HCT116 (cell line): ENCODE results near the gene NMRAL1. TPM values are rescaled to one million over a fixed set of nuclear protein-coding genes. Genes with fewer than 3 reads are reported as not detected.
A peak's percentile ranks its signal among the peaks of the same experiment; 100 is the strongest.

Experiments
- ATAC-seq: fragments of 200-7000 bp; cut with Tn5 transposase; 2 replicates; pipeline ENCODE4 v1.9.1; 2020; ENCODE audit warnings: mild to moderate bottlenecking, moderate library complexity
- BruUV-seq: library from RNA; stranded (reverse); fragments of 400-500 nt; replicated peaks from 2 replicates; lab custom pipeline; 2021; lab: Mats Ljungman, UMichigan
- CTCF ChIA-PET: fragments of 300-600 bp; sonication (Branson Sonifier 250); formaldehyde crosslinking; loops from one replicate; lab custom pipeline; 2021; ENCODE audit warnings: antibody characterized with exemption; lab: Charles Lee
- POLR2A ChIA-PET: fragments of 300-600, 350-600 bp; sonication (Branson Sonifier 250); formaldehyde crosslinking; loops from one replicate; lab custom pipeline; 2021; ENCODE audit warnings: antibody characterized with exemption; lab: Charles Lee
- RAD21 ChIA-PET, 2 experiments: fragments of 300-600 bp; sonication (Branson Sonifier 250); formaldehyde crosslinking; loops; one replicate each; lab custom pipeline; 2023; ENCODE audit warnings: low total read pairs in 2 of 2; ENCODE audit not compliant: uncharacterized antibody in 2 of 2, unreplicated experiment in 2 of 2, low non-redundant PET in 1 of 2; lab: Charles Lee
- DNase-seq: peaks from one replicate; pipeline ENCODE4 v3.0.0-alpha.2; 2010; ENCODE audit warnings: low read depth, low spot score
- H2AFZ ChIP-seq: fragments of 200-600 bp; shearing (Covaris generic), sonication (generic); 2 replicates; pipeline ENCODE4 v1.6.1; 2017; ENCODE audit warnings: low read depth, mixed run types, mixed read lengths, antibody characterized with exemption, low read length; ENCODE audit not compliant: poor library complexity, severe bottlenecking
- H3K27ac ChIP-seq: 2 replicates; pipeline ENCODE4 v1.5.1; 2012; ENCODE audit warnings: low read depth, low read length
- H3K27me3 ChIP-seq: fragments of 200-600 bp; sonication (generic); 2 replicates; pipeline ENCODE4 v1.6.1; 2016; ENCODE audit warnings: mixed run types, low read length, mixed read lengths; ENCODE audit not compliant: insufficient read depth
- H3K36me3 ChIP-seq, 2 experiments: fragments of 200-500 bp in 1 of 2; fragments of 200-600 bp in 1 of 2; sonication (Bioruptor generic) in 1 of 2; sonication (generic) in 1 of 2; 2 replicates each; pipeline versions ENCODE4 v1.5.1 to v1.6.1; 2014 to 2016; ENCODE audit warnings: low read length in 2 of 2, inconsistent platforms in 1 of 2, mixed read lengths in 1 of 2, mixed run types in 1 of 2; ENCODE audit not compliant: insufficient read depth in 2 of 2, control insufficient read depth in 1 of 2
- H3K4me1 ChIP-seq, 2 experiments: fragments of 200-600 bp in 1 of 2; sonication (generic) in 1 of 2; 2 replicates each; pipeline versions ENCODE4 v1.5.1 to v1.6.1; 2012 to 2017; ENCODE audit warnings: low read length in 2 of 2, inconsistent platforms in 1 of 2, mild to moderate bottlenecking in 1 of 2, mixed read lengths in 1 of 2, mixed run types in 1 of 2, moderate library complexity in 1 of 2; ENCODE audit not compliant: insufficient read depth in 2 of 2, control insufficient read depth in 1 of 2
- H3K4me2 ChIP-seq: fragments of 200-600 bp; sonication (generic); 2 replicates; pipeline ENCODE4 v1.6.1; 2017; ENCODE audit warnings: mixed run types, low read length, mixed read lengths
- H3K4me3 ChIP-seq, 2 experiments: fragments of 200-600 bp in 1 of 2; sonication (generic) in 1 of 2; replicated peaks in 1 of 2; 2 replicates each; pipeline ENCODE4 v1.5.1; 2011 to 2016; ENCODE audit warnings: low read length in 2 of 2, control low read depth in 1 of 2, low read depth in 1 of 2, mild to moderate bottlenecking in 1 of 2, mixed read lengths in 1 of 2, mixed run types in 1 of 2
- H3K79me2 ChIP-seq: fragments of 200-600 bp; sonication (generic); 2 replicates; pipeline ENCODE4 v1.6.1; 2017; ENCODE audit warnings: mild to moderate bottlenecking, mixed run types, low read length, moderate library complexity, mixed read lengths; ENCODE audit not compliant: insufficient read depth
- H3K9ac ChIP-seq: fragments of 200-600 bp; sonication (generic); 2 replicates; pipeline ENCODE4 v1.6.1; 2016; ENCODE audit warnings: low read length, mixed read lengths
- H3K9me2 ChIP-seq: fragments of 200-600 bp; sonication (generic), shearing (Covaris generic); 2 replicates; pipeline ENCODE4 v1.6.1; 2017; ENCODE audit warnings: mixed run types, mild to moderate bottlenecking, moderate library complexity; ENCODE audit not compliant: insufficient read depth
- H3K9me3 ChIP-seq, 2 experiments: fragments of 200-500 bp in 1 of 2; fragments of 200-600 bp in 1 of 2; sonication (Bioruptor generic) in 1 of 2; sonication (generic) in 1 of 2; 2 replicates each; pipeline ENCODE4 v1.6.1; 2014 to 2017; ENCODE audit warnings: low read length in 2 of 2, mixed read lengths in 2 of 2, inconsistent platforms in 1 of 2, low read depth in 1 of 2, mild to moderate bottlenecking in 1 of 2, mixed run types in 1 of 2, moderate library complexity in 1 of 2; ENCODE audit not compliant: control insufficient read depth in 1 of 2, insufficient read depth in 1 of 2
- H4K20me1 ChIP-seq: fragments of 200-600 bp; sonication (generic), shearing (Covaris generic); 2 replicates; pipeline ENCODE4 v1.6.1; 2017; ENCODE audit warnings: mixed run types, mild to moderate bottlenecking, moderate library complexity; ENCODE audit not compliant: insufficient read depth
- CTCF ChIP-seq, 3 experiments: fragments of 200-600 bp in 1 of 3; sonication (generic) in 1 of 3; IDR thresholded peaks in 2 of 3; conservative IDR thresholded peaks in 1 of 3; 2 replicates each; pipeline ENCODE4 v1.5.1; 2012 to 2017; ENCODE audit warnings: low read depth in 2 of 3, low read length in 2 of 3, antibody characterized with exemption in 1 of 3, borderline replicate concordance in 1 of 3, control low read depth in 1 of 3, mild to moderate bottlenecking in 1 of 3, mixed read lengths in 1 of 3, mixed run types in 1 of 3, moderate library complexity in 1 of 3; ENCODE audit not compliant: insufficient read depth in 1 of 3
- EGR1 ChIP-seq: IDR thresholded peaks from 2 replicates; pipeline ENCODE4 v1.6.1; 2012; ENCODE audit warnings: low read depth
- POLR2AphosphoS5 ChIP-seq: IDR thresholded peaks from 2 replicates; pipeline ENCODE4 v1.6.1; 2011; ENCODE audit warnings: mild to moderate bottlenecking, low read depth, low read length, moderate library complexity
- RAD21 ChIP-seq: IDR thresholded peaks from 2 replicates; pipeline ENCODE4 v1.6.1; 2012; ENCODE audit warnings: low read depth, mild to moderate bottlenecking
- TCF7L2 ChIP-seq: IDR thresholded peaks from 2 replicates; pipeline ENCODE4 v1.7.0; 2011; ENCODE audit warnings: borderline replicate concordance, inconsistent platforms; ENCODE audit not compliant: insufficient read depth, insufficient read length; ENCODE audit errors: extremely low read depth
- intact Hi-C: fragments of 100-400 bp; cut with micrococcal nuclease; formaldehyde crosslinking; loops from 2 replicates; pipeline ENCODE4 v1.10.0; 2022
- total RNA-seq: library from RNA; stranded (reverse); gene quantifications from one replicate; pipeline ENCODE4 v1.2.1, GENCODE V29; 2021; ENCODE audit not compliant: unreplicated experiment
- TF ChIP-seq, protein P1 (sequence below): IDR thresholded peaks from 2 replicates; pipeline ENCODE4 v1.6.1; 2012

The NMRAL1 gene
- total RNA-seq, 1 experiment from 2014 or later, result 76.7 TPM

DNA sequence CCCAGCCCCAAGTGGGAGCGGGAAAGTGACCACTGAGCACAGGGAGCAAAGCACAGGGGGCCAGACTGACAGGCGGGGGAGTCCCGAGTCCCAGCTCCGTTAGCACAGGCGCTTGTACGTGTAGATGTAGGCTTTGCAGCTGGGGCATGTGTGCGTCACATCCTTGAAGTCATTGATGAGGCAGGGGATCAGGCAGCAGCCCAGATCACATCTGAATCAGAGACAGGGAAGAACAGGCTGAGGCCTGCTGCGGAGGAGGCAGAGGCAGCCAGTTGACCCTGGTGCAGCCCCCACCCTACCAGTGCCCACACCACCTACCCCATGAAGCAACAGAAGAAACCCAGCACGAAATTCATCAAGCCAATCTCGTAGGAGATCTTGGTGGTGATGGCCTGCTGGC lies 38.0 kb upstream of the NMRAL1 start (continued):
- TF ChIP-seq, protein P1, sequence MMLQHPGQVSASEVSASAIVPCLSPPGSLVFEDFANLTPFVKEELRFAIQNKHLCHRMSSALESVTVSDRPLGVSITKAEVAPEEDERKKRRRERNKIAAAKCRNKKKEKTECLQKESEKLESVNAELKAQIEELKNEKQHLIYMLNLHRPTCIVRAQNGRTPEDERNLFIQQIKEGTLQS, result no peak
- TF ChIP-seq EGR1, result no peak
- TF ChIP-seq, all 23 proteins: peak for 0

DNA sequence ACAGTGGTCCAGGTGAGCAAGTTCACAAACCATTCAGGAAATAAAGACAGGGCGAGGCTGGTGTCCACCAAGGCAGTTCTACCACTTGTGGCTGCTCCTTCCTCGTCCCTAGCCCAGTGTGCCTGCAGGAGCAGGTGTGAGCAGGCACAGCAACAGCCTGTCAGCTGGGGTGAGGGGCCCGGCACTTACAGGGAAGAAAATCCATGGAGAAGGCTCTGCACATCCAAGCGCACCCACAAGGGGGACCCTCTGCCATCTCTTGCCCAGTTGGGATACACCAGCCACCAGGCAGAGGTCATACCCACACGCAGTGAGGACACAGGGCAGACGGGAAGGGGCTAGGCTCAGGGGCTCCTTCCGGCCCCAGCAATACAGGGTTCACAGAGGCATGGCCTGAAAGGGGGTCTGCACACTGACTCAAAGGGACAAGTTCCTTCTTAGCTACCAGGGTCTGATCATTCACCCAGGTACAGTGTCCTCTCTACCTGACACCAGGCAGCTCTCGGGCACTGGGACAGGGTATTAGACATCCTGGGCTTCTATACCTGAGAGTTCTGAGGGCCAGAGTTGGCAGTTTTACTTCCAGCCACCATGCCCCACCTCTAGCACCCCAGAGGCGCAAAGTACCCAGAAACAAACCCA lies 37.1 kb upstream of the NMRAL1 start:
- ATAC-seq, result peak; percentile 88

More for the DNA sequence above, 37.1 kb upstream of the NMRAL1 start:
- no peak overlapping the region for H3K4me2 ChIP-seq
- H2AFZ ChIP-seq, result no peak overlapping the region
- no peak overlapping the region for H3K9ac ChIP-seq
- H3K27ac ChIP-seq, result no peak overlapping the region
- intact Hi-C loops, result loop anchor here (10.0 kb wide), 1 partner anchor 143 kb away; no protein-coding TSS in a partner anchor
- peaks cover 26 to 41% of the 10 kb centered on the region in 2 experiments for H3K36me3 ChIP-seq
- ChIA-PET RAD21 (no interaction called here), CTCF (no interaction called here), POLR2A (no interaction called here)
- no peaks in the 10 kb centered on the region for H3K9me3 ChIP-seq
- H3K27me3 ChIP-seq, result no peaks in the 10 kb centered on the region
- BruUV-seq, result TSS peak; percentile 33
- no peak overlapping the region for H3K4me3 ChIP-seq
- peak; percentile 43 to 65 (median 59); a peak in 5 of 6 replicates for TF ChIP-seq CTCF (IDR thresholded peaks at IDR 0.05 in 2 of 3, conservative IDR thresholded peaks at IDR 0.05 in 1 of 3; ENCODE audit: borderline replicate concordance in 1 of 3, insufficient read depth in 1 of 3, low read depth in 2 of 3, low read length in 2 of 3)
- peak; percentile 54 for TF ChIP-seq RAD21
- no peak for TF ChIP-seq TCF7L2
- TF ChIP-seq POLR2AphosphoS5, result no peak
- no peak for DNase-seq
- H3K9me2 ChIP-seq, result no peaks in the 10 kb centered on the region
- peaks cover 3% of the 10 kb centered on the region; the same call in 1 of the 2 replicates for H3K79me2 ChIP-seq
- peaks cover 0 to 1% of the 10 kb centered on the region in 2 experiments; a peak in 1 of 4 replicates for H3K4me1 ChIP-seq
- no peaks in the 10 kb centered on the region for H4K20me1 ChIP-seq
